DMS114 treated with DMSO at 0.1 percent for 48 hours (cell line): ENCODE results near the gene MT1E.
"Not testable (repeated sequence)": the region's sequence is repeated elsewhere in the genome, so short reads cannot be mapped to it uniquely, and the experiment has no call there.

Experiments
- DNase-seq: peaks from one replicate; lab custom pipeline; 2025; ENCODE audit not compliant: unreplicated experiment; lab: John Stamatoyannopoulos, UW

MT1E gene

DNA sequence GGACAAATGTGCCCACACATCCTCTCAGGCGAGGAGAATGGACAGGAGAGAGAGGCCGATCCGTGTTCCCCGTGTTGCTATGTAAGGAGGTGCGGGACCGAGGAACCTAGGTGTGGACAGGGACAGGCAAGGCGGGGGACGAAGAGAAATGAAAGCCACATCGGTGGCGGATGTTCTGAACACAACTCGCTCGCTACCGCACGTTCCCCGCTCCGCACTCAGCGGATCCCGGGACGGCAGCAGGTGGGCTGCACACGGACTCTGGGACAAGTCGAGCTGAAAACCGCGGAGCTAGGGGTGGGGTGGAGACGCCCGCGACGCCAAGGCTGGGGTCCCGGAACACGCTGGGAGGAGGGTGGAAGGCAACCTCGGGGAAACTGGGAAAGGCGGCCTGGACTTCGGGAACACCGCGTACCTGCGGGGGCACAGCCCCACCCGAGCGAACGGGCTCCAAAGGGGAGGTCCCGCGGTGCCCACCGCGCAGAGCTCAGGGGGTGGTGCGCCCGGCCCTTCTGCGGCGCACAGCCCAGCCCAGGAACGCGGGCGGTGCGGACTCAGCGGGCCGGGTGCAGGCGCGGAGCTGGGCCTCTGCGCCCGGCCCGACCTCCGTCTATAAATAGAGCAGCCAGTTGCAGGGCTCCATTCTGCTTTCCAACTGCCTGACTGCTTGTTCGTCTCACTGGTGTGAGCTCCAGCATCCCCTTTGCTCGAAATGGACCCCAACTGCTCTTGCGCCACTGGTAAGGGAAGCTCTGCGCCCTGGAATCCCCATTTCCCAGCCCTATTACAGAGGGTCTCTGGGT is at the start of gene MT1E:
Gene MT1E (plus strand): TSS at position 642 of the 803 bp plus-strand sequence. CDS start 71 bp downstream, at position 713.
- peak; percentile 24 for DNase-seq

GRCh38 chr16:56576585-56577299 is 48.8 kb upstream of the MT1E start:
- DNase-seq = no peak

- DNase-seq = no peak
Observed at GRCh38 chr16:56577300-56577625, 48.3 kb upstream of the MT1E start.

- no peak for DNase-seq
Observed at GRCh38 chr16:56580391-56581048, 45.1 kb upstream of the MT1E start.

DNA sequence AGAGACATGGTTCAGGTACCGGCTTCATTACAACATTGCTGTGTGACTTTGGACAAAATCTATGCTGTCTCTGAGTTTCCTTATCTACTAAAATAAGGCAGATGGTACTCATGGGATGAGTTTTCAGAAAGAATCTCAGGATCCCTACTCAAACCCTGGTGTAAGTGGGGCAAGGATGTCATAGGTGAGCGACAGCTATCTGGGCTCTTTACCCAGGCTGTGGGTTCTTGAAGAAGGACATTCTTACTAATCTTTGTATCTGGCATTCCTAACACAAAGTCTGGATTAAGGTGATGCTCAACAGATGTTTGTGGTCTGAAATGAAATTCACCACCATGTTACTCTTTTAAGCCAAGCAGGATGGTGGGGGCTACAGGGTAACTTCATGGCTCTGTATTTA is 42.7 kb upstream of the MT1E start:
- DNase-seq = not testable (repeated sequence)

GRCh38 chr16:56583351-56584168 is 42.0 kb upstream of the MT1E start:
- no peak for DNase-seq

GRCh38 chr16:56584276-56584675 is 41.3 kb upstream of the MT1E start:
- no peak for DNase-seq

DNA sequence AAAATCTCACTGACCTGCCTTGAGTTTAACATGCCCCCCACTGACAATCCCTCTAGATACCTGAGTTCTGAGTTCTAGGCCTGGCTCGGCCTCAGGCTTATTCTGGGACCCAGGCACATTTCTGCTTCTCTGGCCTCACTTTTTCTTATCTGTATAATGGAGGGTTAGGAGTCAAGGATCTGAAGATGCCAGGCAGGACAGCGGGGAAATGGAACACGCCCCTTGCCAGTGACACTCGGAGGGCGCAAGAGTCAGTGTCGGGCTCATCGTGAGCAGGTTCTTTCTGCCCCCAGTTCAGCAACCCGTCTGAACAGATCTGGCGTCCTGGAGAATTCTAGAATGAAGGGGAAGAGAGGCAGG is 36.8 kb upstream of the MT1E start:
- DNase-seq = no peak

GRCh38 chr16:56589141-56590039 is 36.2 kb upstream of the MT1E start, which contains the start of gene MT3:
TSS of gene MT3 (plus strand) at chr16:56589528. CDS start at chr16:56589591, 63 bp downstream.
- peak; percentile 11 for DNase-seq

- DNase-seq = no peak
Observed at GRCh38 chr16:56591377-56592060, 34.1 kb upstream of the MT1E start.

- no peak for DNase-seq
Observed at GRCh38 chr16:56593573-56594291, 31.8 kb upstream of the MT1E start.

- DNase-seq = no peak
Observed at GRCh38 chr16:56594292-56594619, 31.3 kb upstream of the MT1E start.

GRCh38 chr16:56600398-56600999 is 25.1 kb upstream of the MT1E start:
- peak; percentile 24 for DNase-seq

DNA sequence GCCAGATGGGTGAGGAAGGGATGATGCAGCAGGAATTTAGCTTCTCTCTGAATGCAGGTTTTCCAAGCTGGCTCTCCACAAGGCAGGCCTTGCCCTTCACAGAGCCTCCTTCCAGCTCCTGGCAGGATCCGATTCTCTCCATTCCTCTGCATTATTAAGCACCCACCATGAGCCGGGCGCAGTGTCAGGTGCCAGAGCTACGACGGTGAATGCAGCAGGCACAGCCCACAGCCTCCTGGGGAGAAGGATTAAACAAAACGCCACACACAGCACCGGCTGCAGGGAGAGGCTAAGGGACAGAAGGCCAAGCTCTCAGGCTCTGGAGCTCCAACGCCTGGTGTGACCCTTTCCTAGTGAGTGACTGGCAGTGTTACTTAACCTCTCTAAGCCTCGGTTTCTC is 24.3 kb upstream of the MT1E start:
- no peak for DNase-seq

DNA sequence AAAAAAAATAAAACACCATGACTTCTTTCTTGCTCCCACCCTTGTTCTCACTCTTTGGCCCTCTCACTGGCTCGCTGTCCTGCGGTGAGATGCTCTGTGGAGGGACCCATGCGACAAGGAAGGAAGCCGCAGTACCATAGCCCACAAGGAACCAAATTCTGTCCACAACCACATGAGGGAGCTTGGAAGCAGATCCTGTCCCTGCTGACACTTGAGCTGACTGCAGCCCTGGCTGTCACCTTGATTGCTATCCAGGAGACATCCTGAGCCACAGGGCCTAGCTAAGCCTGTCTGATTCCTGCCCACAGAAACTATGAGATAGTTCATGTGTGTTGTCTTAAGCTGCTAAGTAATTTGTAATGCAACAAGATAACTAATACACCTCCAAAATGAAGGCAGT is 22.0 kb upstream of the MT1E start:
- DNase-seq = peak; percentile 58

GRCh38 chr16:56604966-56605365 is 20.6 kb upstream of the MT1E start:
- no peak for DNase-seq

DNA sequence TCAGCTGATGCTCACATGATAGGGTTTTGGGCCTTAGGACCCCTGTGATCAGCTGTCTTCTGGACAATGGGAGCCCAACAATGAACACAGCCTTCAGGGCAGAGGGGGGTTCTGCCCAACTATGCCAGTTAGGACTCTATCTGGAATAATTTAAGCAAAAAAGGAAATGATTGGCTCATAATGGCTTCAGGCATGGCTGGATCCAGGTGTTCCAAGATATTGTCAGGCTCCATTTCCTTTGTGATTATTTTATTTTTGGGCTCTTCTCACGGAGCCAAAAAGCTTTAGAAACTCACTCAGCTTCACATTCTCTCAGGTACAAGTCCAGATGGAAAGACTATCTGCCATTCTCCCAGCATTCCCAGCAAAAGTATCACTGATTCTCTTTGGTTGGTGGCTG is 20.1 kb upstream of the MT1E start:
- DNase-seq = no peak

GRCh38 chr16:56606071-56606475 is 19.5 kb upstream of the MT1E start:
- no peak for DNase-seq
